Stimulated activated CD4-positive, alpha-beta T cell treated with anti-CD3 and anti-CD28 coated beads, Interleukin-2, amount 100 ng/mL, for 24 hours (primary cell): ENCODE results near the gene LRBA.
"Not testable (repeated sequence)": the region's sequence is repeated elsewhere in the genome, so short reads cannot be mapped to it uniquely, and the experiment has no call there.

Source experiments
- DNase-seq, 2 donors: peaks; one replicate each; pipeline ENCODE4 v3.0.0-alpha.2; 2020

Gene LRBA

DNA sequence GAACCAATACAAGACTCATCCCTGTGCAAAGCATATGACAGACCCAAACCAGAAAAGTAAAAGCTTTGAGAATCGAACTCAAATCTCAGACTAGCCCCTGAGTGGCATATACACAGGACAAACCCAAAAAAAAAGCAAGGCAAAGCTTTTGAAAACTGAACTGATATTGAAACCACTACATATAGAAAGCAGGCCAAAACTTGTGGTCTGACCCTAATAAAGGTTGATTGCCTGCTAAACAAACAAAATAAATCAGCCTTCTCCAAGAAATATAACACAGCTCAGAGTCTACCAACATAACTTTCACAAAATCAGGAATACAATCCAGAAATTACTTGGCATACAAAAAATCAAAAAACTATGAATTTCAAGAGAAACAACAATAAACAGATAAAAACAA lies 40.3 kb downstream of the LRBA start:
- DNase-seq: no peak

- no peak for DNase-seq
Observed at GRCh38 chr4:150974252-150974640, 40.8 kb downstream of the LRBA start.

GRCh38 chr4:150973626-150974251 lies 41.3 kb downstream of the LRBA start:
- no peak for DNase-seq

GRCh38 chr4:150972592-150972991 lies 42.5 kb downstream of the LRBA start:
- DNase-seq: no peak

DNA sequence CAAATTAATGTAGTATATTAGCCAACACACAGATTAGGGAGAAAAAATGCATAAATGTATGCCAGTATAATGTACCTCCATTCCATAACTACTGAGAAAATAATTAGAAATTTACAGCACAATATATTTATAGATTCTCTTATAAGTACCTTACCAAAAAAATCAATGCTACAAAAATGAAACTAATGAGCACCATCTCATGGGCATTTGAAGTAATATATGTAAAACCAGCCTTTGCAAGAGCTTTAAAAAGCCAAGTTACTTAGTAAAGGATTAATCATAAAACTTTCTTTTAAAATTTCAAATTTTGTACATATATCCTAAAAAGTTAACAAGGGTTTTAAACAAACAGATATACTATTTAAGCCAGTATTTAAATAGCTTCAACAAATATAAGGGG lies 43.2 kb downstream of the LRBA start:
- DNase-seq: no peak

GRCh38 chr4:150970685-150971151 lies 44.4 kb downstream of the LRBA start:
- DNase-seq: no peak

- DNase-seq: no peak
Observed at GRCh38 chr4:150964754-150965153, 50.3 kb downstream of the LRBA start.

- not testable (repeated sequence) for DNase-seq
Observed at GRCh38 chr4:150963602-150964345, 51.3 kb downstream of the LRBA start.

GRCh38 chr4:150962245-150962644 lies 52.8 kb downstream of the LRBA start:
- DNase-seq: peak in 1 of 2 donors; percentile 20

- DNase-seq: no peak
Observed at GRCh38 chr4:150961566-150961965, 53.5 kb downstream of the LRBA start.

DNA sequence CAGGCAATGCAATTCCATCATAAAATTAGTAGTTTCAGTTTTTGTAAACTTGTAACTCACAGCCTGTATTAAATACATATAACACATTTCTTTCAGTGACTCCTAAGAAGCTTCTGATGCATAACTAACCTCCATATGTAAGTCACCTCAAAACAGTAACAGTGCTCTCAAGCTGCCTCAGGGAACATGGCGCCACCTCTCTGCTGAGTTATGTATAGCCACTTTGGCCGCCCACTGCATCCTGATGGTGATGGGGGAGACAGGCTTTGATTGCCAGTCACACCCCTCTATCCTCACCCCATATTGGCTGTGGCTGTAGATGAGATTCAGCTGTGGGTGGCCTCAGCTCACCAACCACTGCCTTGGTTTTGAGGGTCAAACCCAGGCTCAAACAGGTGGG lies 54.3 kb downstream of the LRBA start:
- peak in 1 of 2 donors; percentile 61 for DNase-seq

DNA sequence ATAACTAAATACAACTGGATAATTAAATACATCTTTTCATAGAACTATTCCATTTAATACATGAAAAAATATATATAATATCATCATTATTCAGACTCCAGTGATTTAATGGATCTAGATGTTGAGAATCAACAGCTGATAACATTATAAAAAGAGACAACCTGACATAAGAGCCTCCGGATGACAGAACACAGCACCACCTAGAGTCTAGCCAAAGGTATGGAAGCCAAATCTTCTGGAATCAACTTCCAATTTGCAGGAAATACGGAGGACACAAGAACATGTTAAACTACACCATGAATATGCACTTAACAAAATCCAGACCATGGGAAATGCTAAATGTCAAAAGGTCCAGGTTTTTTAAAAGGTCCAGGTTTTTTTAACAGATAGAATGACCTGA lies 55.0 kb downstream of the LRBA start:
- DNase-seq: no peak

- DNase-seq: not testable (repeated sequence)
Observed at GRCh38 chr4:150957981-150958380, 57.1 kb downstream of the LRBA start.

DNA sequence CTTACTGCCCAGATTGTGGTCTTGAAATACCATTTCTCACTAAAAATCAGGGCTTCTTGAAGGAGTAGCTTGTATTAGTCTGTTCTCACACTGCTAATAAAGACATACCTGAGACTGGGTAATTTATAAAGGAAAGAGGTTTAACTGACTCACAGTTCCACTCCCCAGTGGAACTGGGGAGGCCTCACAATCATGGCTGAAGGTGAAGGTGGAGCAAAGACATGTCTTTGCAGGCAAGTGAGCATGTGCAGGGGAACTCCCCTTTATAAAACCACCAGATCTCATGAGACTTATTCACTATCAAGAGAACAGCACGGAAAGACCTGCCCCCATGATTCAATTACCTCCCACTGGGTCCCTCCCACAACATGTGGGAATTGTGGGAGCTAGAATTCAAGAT lies 58.0 kb downstream of the LRBA start:
- DNase-seq: not testable (repeated sequence)

DNA sequence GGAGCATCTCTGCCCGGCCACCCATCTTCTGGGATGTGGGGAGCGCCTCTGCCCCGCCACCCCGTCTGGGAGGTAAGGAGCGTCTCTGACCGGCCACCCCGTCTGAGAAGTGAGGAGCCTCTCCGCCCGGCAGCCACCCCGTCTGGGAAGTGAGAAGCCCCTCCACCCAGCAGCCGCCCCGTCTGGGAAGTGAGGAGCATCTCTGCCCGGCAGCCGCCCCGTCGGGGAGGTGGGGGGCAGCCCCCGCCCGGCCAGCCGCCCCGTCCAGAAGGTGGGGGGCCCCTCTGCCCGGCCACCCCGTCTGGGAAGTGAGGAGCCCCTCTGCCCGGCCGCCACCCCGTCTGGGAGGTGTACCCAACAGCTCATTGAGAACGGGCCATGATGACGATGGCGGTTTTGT lies 61.2 kb downstream of the LRBA start:
- DNase-seq: not testable (repeated sequence)

- DNase-seq: peak in 1 of 2 donors; percentile 23
Observed at GRCh38 chr4:150952167-150952845, 62.8 kb downstream of the LRBA start.

- no peak for DNase-seq
Observed at GRCh38 chr4:150950657-150951288, 64.3 kb downstream of the LRBA start.

DNA sequence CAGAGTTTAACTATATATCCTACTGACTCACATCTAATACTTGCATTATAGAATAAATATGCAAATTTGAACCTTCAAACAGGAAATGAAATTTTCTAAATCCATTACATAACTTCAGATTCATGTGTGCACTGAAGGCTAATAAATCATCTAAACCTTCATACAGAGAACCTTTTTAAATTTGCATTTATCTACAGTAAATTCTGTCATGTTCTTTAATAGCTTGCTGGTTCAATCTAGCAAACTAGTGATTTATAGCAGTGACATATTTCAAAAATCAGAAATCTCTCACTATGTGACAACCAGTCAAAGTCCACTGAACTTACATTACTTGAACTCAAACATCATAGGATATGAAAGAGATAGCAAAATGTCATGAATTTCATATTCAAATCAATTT lies 65.1 kb downstream of the LRBA start:
- DNase-seq: no peak

- no peak for DNase-seq
Observed at GRCh38 chr4:150949342-150949741, 65.7 kb downstream of the LRBA start.

GRCh38 chr4:150948710-150949109 lies 66.4 kb downstream of the LRBA start:
- DNase-seq: no peak

GRCh38 chr4:150948074-150948473 lies 67.0 kb downstream of the LRBA start:
- DNase-seq: no peak

GRCh38 chr4:150944660-150945059 lies 70.4 kb downstream of the LRBA start:
- DNase-seq: no peak

DNA sequence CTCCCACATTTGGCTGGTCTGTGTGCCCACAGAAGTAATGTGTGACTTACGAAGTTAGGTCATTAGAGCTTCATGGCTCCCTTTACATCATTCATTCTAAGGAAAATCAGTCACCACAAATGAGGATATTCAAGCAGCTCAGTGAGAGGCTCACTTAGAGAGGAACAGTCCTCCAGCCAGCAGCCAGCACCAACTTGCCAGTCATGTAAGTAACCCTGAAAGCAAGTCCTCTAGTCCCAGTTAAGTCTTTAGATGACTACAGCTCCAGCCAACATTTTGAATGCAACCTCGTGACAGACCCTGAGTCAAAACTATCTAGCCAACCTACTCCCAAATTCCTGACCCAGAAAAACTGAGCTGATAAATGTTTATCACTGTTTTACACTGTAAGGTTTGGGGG lies 71.3 kb downstream of the LRBA start:
- peak in 1 of 2 donors; percentile 19 for DNase-seq
